ENCODE results near the gene MVB12B. TPM values are rescaled to one million over a fixed set of nuclear protein-coding genes. Genes with fewer than 3 reads are reported as not detected.
A peak's percentile ranks its signal among the peaks of the same experiment; 100 is the strongest.

The MVB12B gene
- total RNA-seq, 1 experiment from 2014 or later: 5.7 TPM

DNA sequence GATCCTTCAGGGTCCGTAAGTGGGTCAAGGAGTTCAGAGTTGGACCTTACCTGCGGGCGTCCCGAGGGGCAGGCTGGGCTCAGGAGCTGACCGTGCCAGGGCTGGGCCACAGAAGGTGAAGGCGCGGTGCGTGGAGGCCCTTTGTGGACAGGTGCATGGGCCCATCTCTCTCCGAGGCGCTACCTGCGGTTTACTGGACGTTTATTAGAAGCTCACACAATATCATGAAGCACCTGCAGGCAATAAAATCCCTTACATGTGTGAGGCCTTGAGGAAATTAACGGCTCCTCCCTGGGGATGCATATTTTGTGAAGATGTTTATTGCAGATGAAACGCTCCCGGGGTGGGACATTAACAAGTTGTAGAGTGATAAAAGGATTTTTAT is 207.3 kb downstream of the MVB12B start:
- DNase-seq (ENCODE audit: low spot score): no peak
- CTCF ChIA-PET: interaction anchor here (1.5 to 4.2 kb wide), 3 partner anchors 24 to 52 kb away, joined by 5 to 22 read pairs (median 7); no protein-coding TSS in a partner anchor
- ATAC-seq: no peak
- H3K9me3 Mint-ChIP-seq: no peaks in the 10 kb centered on the region
- TF ChIP-seq PRRX2 (CRISPR knock-in tag; IDR thresholded peaks at IDR 0.05): no peak
- no peak for TF ChIP-seq NFYB (CRISPR knock-in tag; conservative IDR thresholded peaks at IDR 0.05; ENCODE audit: low read depth)
- TF ChIP-seq, protein P1, sequence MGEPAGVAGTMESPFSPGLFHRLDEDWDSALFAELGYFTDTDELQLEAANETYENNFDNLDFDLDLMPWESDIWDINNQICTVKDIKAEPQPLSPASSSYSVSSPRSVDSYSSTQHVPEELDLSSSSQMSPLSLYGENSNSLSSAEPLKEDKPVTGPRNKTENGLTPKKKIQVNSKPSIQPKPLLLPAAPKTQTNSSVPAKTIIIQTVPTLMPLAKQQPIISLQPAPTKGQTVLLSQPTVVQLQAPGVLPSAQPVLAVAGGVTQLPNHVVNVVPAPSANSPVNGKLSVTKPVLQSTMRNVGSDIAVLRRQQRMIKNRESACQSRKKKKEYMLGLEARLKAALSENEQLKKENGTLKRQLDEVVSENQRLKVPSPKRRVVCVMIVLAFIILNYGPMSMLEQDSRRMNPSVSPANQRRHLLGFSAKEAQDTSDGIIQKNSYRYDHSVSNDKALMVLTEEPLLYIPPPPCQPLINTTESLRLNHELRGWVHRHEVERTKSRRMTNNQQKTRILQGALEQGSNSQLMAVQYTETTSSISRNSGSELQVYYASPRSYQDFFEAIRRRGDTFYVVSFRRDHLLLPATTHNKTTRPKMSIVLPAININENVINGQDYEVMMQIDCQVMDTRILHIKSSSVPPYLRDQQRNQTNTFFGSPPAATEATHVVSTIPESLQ (CRISPR knock-in tag; IDR thresholded peaks at IDR 0.05): no peak
- TF ChIP-seq ZNF232 (CRISPR knock-in tag; IDR thresholded peaks at IDR 0.05): no peak
- no peak overlapping the region for H3K27ac Mint-ChIP-seq
- H3K27me3 Mint-ChIP-seq (ENCODE audit: low read depth): peaks cover 9% of the 10 kb centered on the region
- H3K4me1 Mint-ChIP-seq: peaks cover 61% of the 10 kb centered on the region
- POLR2A ChIA-PET: no interaction called here
- H3K4me3 Mint-ChIP-seq: peak overlapping the region; percentile 58
- H3K36me3 Mint-ChIP-seq: no peaks in the 10 kb centered on the region

DNA sequence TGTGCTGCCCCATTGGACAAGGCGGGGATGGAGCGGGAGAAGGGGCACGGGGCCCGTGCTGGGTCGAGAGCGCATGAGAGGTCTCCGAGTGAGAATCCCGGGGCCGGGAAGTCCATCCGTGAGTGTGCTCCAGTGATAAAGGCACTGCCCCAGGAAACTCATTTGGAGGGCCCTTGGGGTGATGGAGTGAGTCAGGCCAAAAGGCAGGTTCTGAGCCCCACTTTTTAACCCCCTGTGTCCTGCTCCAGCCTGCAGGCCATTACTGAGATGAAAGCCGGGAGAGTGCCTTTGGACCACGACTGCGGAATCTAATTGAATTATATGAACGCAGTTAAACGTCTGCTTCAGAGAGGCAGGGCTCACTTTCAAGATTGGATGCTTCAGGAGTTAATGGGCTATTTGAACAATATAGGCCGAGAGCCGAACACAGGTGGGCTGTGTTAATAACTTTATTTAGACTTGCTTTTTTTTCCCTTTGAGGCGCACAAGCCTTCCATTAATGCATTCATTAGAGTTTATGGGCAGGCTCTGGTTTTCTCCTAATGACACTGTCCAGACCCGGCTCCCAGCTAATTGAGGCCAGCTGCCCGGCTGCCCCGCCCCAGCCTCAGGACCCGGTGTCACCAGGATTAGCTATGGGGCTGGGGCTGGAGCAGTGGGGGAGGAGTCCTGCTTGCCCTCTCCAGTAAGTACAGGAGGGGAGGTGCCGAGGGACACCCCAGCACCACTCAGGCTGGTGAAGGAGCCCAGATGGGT is 208.0 kb downstream of the MVB12B start:
- H3K4me1 Mint-ChIP-seq: peaks cover 54% of the 10 kb centered on the region
- no peaks in the 10 kb centered on the region for H3K9me3 Mint-ChIP-seq
- ATAC-seq (peak; percentile 25), DNase-seq (ENCODE audit: low spot score) (peak; percentile 41)
- CTCF ChIA-PET: interaction anchor here (1.5 to 2.2 kb wide), 2 partner anchors 23 to 52 kb away, joined by 5 to 7 read pairs; no protein-coding TSS in a partner anchor
- POLR2A ChIA-PET: no interaction called here
- no peak overlapping the region for H3K27ac Mint-ChIP-seq
- H3K27me3 Mint-ChIP-seq (ENCODE audit: low read depth): peaks cover 9% of the 10 kb centered on the region
- H3K36me3 Mint-ChIP-seq: no peaks in the 10 kb centered on the region
- H3K4me3 Mint-ChIP-seq: peak overlapping the region; percentile 58
- TF ChIP-seq, protein P2, sequence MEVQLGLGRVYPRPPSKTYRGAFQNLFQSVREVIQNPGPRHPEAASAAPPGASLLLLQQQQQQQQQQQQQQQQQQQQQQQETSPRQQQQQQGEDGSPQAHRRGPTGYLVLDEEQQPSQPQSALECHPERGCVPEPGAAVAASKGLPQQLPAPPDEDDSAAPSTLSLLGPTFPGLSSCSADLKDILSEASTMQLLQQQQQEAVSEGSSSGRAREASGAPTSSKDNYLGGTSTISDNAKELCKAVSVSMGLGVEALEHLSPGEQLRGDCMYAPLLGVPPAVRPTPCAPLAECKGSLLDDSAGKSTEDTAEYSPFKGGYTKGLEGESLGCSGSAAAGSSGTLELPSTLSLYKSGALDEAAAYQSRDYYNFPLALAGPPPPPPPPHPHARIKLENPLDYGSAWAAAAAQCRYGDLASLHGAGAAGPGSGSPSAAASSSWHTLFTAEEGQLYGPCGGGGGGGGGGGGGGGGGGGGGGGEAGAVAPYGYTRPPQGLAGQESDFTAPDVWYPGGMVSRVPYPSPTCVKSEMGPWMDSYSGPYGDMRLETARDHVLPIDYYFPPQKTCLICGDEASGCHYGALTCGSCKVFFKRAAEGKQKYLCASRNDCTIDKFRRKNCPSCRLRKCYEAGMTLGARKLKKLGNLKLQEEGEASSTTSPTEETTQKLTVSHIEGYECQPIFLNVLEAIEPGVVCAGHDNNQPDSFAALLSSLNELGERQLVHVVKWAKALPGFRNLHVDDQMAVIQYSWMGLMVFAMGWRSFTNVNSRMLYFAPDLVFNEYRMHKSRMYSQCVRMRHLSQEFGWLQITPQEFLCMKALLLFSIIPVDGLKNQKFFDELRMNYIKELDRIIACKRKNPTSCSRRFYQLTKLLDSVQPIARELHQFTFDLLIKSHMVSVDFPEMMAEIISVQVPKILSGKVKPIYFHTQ (CRISPR knock-in tag; IDR thresholded peaks at IDR 0.05): no peak
- TF ChIP-seq NFE2L1 (CRISPR knock-in tag; IDR thresholded peaks at IDR 0.05) (no peak), PRRX2 (CRISPR knock-in tag; IDR thresholded peaks at IDR 0.05) (no peak), NFATC4 (CRISPR knock-in tag; IDR thresholded peaks at IDR 0.05) (no peak), ZNF416 (CRISPR knock-in tag; IDR thresholded peaks at IDR 0.05) (no peak), GABPB1 (CRISPR knock-in tag; IDR thresholded peaks at IDR 0.05) (no peak), NR3C1 (CRISPR knock-in tag; conservative IDR thresholded peaks at IDR 0.05; ENCODE audit: low read depth) (no peak)
- TF ChIP-seq, protein P3, sequence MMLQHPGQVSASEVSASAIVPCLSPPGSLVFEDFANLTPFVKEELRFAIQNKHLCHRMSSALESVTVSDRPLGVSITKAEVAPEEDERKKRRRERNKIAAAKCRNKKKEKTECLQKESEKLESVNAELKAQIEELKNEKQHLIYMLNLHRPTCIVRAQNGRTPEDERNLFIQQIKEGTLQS (CRISPR knock-in tag; conservative IDR thresholded peaks at IDR 0.05): no peak
- TF ChIP-seq, protein P4, sequence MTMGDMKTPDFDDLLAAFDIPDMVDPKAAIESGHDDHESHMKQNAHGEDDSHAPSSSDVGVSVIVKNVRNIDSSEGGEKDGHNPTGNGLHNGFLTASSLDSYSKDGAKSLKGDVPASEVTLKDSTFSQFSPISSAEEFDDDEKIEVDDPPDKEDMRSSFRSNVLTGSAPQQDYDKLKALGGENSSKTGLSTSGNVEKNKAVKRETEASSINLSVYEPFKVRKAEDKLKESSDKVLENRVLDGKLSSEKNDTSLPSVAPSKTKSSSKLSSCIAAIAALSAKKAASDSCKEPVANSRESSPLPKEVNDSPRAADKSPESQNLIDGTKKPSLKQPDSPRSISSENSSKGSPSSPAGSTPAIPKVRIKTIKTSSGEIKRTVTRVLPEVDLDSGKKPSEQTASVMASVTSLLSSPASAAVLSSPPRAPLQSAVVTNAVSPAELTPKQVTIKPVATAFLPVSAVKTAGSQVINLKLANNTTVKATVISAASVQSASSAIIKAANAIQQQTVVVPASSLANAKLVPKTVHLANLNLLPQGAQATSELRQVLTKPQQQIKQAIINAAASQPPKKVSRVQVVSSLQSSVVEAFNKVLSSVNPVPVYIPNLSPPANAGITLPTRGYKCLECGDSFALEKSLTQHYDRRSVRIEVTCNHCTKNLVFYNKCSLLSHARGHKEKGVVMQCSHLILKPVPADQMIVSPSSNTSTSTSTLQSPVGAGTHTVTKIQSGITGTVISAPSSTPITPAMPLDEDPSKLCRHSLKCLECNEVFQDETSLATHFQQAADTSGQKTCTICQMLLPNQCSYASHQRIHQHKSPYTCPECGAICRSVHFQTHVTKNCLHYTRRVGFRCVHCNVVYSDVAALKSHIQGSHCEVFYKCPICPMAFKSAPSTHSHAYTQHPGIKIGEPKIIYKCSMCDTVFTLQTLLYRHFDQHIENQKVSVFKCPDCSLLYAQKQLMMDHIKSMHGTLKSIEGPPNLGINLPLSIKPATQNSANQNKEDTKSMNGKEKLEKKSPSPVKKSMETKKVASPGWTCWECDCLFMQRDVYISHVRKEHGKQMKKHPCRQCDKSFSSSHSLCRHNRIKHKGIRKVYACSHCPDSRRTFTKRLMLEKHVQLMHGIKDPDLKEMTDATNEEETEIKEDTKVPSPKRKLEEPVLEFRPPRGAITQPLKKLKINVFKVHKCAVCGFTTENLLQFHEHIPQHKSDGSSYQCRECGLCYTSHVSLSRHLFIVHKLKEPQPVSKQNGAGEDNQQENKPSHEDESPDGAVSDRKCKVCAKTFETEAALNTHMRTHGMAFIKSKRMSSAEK (CRISPR knock-in tag; IDR thresholded peaks at IDR 0.05; ENCODE audit: borderline replicate concordance): no peak
- TF ChIP-seq, protein P5, sequence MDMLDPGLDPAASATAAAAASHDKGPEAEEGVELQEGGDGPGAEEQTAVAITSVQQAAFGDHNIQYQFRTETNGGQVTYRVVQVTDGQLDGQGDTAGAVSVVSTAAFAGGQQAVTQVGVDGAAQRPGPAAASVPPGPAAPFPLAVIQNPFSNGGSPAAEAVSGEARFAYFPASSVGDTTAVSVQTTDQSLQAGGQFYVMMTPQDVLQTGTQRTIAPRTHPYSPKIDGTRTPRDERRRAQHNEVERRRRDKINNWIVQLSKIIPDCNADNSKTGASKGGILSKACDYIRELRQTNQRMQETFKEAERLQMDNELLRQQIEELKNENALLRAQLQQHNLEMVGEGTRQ (CRISPR knock-in tag; IDR thresholded peaks at IDR 0.05): no peak
- TF ChIP-seq, protein P6, sequence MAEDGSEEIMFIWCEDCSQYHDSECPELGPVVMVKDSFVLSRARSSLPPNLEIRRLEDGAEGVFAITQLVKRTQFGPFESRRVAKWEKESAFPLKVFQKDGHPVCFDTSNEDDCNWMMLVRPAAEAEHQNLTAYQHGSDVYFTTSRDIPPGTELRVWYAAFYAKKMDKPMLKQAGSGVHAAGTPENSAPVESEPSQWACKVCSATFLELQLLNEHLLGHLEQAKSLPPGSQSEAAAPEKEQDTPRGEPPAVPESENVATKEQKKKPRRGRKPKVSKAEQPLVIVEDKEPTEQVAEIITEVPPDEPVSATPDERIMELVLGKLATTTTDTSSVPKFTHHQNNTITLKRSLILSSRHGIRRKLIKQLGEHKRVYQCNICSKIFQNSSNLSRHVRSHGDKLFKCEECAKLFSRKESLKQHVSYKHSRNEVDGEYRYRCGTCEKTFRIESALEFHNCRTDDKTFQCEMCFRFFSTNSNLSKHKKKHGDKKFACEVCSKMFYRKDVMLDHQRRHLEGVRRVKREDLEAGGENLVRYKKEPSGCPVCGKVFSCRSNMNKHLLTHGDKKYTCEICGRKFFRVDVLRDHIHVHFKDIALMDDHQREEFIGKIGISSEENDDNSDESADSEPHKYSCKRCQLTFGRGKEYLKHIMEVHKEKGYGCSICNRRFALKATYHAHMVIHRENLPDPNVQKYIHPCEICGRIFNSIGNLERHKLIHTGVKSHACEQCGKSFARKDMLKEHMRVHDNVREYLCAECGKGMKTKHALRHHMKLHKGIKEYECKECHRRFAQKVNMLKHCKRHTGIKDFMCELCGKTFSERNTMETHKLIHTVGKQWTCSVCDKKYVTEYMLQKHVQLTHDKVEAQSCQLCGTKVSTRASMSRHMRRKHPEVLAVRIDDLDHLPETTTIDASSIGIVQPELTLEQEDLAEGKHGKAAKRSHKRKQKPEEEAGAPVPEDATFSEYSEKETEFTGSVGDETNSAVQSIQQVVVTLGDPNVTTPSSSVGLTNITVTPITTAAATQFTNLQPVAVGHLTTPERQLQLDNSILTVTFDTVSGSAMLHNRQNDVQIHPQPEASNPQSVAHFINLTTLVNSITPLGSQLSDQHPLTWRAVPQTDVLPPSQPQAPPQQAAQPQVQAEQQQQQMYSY (CRISPR knock-in tag; IDR thresholded peaks at IDR 0.05): no peak
- TF ChIP-seq, protein P7, sequence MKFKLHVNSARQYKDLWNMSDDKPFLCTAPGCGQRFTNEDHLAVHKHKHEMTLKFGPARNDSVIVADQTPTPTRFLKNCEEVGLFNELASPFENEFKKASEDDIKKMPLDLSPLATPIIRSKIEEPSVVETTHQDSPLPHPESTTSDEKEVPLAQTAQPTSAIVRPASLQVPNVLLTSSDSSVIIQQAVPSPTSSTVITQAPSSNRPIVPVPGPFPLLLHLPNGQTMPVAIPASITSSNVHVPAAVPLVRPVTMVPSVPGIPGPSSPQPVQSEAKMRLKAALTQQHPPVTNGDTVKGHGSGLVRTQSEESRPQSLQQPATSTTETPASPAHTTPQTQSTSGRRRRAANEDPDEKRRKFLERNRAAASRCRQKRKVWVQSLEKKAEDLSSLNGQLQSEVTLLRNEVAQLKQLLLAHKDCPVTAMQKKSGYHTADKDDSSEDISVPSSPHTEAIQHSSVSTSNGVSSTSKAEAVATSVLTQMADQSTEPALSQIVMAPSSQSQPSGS (CRISPR knock-in tag; IDR thresholded peaks at IDR 0.05; ENCODE audit: borderline replicate concordance, low read depth): no peak
- TF ChIP-seq, protein P8, sequence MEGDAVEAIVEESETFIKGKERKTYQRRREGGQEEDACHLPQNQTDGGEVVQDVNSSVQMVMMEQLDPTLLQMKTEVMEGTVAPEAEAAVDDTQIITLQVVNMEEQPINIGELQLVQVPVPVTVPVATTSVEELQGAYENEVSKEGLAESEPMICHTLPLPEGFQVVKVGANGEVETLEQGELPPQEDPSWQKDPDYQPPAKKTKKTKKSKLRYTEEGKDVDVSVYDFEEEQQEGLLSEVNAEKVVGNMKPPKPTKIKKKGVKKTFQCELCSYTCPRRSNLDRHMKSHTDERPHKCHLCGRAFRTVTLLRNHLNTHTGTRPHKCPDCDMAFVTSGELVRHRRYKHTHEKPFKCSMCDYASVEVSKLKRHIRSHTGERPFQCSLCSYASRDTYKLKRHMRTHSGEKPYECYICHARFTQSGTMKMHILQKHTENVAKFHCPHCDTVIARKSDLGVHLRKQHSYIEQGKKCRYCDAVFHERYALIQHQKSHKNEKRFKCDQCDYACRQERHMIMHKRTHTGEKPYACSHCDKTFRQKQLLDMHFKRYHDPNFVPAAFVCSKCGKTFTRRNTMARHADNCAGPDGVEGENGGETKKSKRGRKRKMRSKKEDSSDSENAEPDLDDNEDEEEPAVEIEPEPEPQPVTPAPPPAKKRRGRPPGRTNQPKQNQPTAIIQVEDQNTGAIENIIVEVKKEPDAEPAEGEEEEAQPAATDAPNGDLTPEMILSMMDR (IDR thresholded peaks at IDR 0.05): no peak

Measured in WTC11 (cell line).